ENCODE results near the gene TRIM29. TPM values are rescaled to one million over a fixed set of nuclear protein-coding genes. Genes with fewer than 3 reads are reported as not detected.

Gene TRIM29
- total RNA-seq, 6 experiments from 2014 or later = 1.1 to 2.1 (median 1.3) TPM; not detected in 2

DNA sequence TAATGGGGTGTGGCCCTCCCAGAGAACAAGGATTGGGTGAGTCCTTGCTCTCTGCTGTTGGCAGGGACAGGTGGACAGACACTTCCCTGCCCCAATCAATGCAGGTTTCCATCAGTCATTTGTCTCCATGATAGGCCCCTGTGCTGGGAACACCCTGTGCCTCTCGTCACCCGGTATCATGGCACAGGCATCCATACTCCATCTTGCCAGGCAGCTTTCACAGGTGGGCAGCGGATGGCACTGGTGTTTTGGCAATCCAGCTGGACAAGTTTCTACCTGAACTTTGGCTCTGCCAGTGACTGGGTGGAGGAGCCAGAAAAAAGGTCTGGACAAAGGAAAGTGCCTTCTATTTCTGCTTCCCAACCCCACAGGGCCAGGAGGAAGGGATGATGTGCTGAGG is 47.5 kb downstream of the TRIM29 start:
- Histone ChIP-seq H3K9me3 (no peaks in the 10 kb centered on the region), H3K27ac (no peak overlapping the region), H3K4me1 (no peaks in the 10 kb centered on the region), H3K27me3 (no peaks in the 10 kb centered on the region), H3K4me3 (no peak overlapping the region), H3K36me3 (no peaks in the 10 kb centered on the region)
- DNase-seq (no peak), ATAC-seq (no peak)
- intact Hi-C loops (cut with DNase I) = no loop called here
- WGBS (ENCODE audit: insufficient coverage, low coverage, low lambda C conversion rate, missing lambda C conversion rate) = 89% methylated on average over 3 of the region's 3 CpGs
- TF ChIP-seq, protein P1, sequence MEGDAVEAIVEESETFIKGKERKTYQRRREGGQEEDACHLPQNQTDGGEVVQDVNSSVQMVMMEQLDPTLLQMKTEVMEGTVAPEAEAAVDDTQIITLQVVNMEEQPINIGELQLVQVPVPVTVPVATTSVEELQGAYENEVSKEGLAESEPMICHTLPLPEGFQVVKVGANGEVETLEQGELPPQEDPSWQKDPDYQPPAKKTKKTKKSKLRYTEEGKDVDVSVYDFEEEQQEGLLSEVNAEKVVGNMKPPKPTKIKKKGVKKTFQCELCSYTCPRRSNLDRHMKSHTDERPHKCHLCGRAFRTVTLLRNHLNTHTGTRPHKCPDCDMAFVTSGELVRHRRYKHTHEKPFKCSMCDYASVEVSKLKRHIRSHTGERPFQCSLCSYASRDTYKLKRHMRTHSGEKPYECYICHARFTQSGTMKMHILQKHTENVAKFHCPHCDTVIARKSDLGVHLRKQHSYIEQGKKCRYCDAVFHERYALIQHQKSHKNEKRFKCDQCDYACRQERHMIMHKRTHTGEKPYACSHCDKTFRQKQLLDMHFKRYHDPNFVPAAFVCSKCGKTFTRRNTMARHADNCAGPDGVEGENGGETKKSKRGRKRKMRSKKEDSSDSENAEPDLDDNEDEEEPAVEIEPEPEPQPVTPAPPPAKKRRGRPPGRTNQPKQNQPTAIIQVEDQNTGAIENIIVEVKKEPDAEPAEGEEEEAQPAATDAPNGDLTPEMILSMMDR (IDR thresholded peaks at IDR 0.05) = no peak
- no peak for TF ChIP-seq POLR2A (IDR thresholded peaks at IDR 0.05)

DNA sequence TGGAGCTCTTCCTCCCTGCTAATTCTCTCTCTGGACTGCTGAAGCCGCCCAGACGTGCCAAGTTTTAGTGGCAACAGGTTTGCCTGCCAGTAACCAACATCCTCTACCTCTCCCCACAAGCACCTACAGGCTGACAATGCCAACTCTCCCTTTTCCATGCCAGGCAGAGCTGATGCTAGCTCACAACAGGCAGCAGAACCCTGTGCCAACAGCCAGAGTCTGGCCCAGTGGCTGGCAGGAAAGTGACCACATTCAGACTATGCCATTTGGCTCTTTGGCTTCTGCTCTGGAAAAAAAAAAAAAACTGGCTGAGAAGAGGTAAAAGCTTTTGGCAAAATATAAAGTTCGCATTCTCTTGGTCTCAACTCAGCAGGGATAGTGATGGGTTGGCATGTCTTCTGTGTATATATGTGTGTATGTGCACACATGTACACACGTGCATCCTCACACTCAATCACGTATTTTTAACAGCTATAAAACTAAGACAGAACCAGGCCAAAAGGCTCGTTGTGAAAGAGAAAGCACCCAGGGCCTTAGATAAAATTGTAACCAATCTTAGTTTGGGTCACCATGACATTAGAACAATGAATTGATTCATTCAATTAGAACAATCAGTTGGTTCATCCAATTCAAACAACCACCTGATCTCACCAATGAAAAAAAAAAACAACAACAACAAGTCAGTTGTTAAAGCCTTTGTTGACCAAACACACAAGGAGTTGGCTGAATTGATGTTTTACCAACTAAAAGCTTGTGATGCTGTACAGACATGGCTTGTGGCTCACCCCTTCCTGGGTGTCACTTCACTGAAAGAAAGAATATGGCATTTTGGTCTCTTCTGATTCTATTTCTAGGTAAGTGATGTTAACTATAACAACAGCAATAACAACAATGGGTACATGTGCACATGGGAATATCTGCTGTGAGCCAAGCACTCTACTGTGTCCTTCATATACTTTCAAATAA is 48.6 kb downstream of the TRIM29 start:
- DNase-seq = no peak
- 54% methylated on average over 5 of the region's 6 CpGs for WGBS (ENCODE audit: insufficient coverage, low coverage, low lambda C conversion rate, missing lambda C conversion rate)

DNA sequence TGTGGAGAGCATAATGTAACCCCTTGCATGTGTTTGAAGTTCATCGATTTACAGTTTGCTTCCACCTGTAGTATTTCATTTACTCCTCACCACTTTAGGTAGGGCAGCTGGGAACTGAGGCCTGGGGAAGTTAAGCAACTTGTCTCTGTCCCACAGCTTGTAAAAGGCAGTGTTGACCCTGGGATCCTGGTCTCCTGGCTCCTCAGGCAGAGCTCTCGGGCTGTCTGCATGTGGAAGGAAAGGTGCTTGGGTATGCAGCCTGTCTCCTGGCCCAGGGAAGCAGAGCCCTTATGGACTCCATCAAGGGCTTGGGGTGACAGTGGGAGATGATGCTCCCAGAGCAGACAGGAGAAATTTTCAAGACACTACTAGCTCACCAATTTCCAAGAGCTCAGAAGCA is 49.9 kb downstream of the TRIM29 start:
- ATAC-seq (no peak), DNase-seq (no peak)
- H3K4me1 ChIP-seq = no peaks in the 10 kb centered on the region
- 100% methylated on average over 2 of the region's 2 CpGs for WGBS (ENCODE audit: insufficient coverage, low coverage, low lambda C conversion rate, missing lambda C conversion rate)
- intact Hi-C loops (cut with DNase I) = no loop called here
- H3K27me3 ChIP-seq = no peaks in the 10 kb centered on the region
- no peaks in the 10 kb centered on the region for H3K36me3 ChIP-seq
- H3K9me3 ChIP-seq = no peaks in the 10 kb centered on the region
- no peak for TF ChIP-seq POLR2A (IDR thresholded peaks at IDR 0.05)
- TF ChIP-seq, protein P1 (IDR thresholded peaks at IDR 0.05) = no peak
- H3K4me3 ChIP-seq = no peak overlapping the region
- H3K27ac ChIP-seq = no peak overlapping the region

More for the DNA sequence above, 48.6 kb downstream of the TRIM29 start:
- H3K9me3 ChIP-seq = no peaks in the 10 kb centered on the region
- no peak overlapping the region for H3K4me3 ChIP-seq
- no peak overlapping the region for H3K27ac ChIP-seq
- intact Hi-C loops (cut with DNase I) = no loop called here
- H3K36me3 ChIP-seq = no peaks in the 10 kb centered on the region
- no peaks in the 10 kb centered on the region for H3K27me3 ChIP-seq
- no peaks in the 10 kb centered on the region for H3K4me1 ChIP-seq
- no peak for TF ChIP-seq POLR2A (IDR thresholded peaks at IDR 0.05)
- TF ChIP-seq, protein P1 (IDR thresholded peaks at IDR 0.05) = no peak
- ATAC-seq = no peak

DNA sequence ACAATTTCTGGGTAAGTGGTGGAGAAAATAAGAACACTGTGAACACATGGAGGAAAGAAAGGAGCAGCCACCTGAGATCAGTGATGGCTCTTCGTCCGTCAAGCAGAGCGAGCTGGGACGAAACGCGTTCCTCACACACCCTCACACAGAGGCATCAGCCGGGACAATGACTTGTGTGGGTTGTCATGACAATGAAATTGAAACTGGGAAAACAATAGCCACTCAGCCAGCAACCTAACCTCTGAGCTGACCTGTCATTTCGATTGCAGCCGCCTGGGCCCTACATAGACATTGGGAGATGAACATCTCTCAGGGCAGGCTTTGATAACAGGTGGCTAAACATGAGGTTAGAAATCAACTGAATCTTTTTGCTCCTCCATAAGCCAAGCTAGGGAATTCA is 51.3 kb downstream of the TRIM29 start:
- WGBS (ENCODE audit: insufficient coverage, low coverage, low lambda C conversion rate, missing lambda C conversion rate) = 59% methylated on average over 9 of the region's 9 CpGs
- ATAC-seq (no peak), DNase-seq (no peak)
- no peak for TF ChIP-seq POLR2A (IDR thresholded peaks at IDR 0.05)
- TF ChIP-seq, protein P1 (IDR thresholded peaks at IDR 0.05) = no peak
- Histone ChIP-seq H3K27ac (no peak overlapping the region), H3K27me3 (no peaks in the 10 kb centered on the region), H3K4me1 (no peaks in the 10 kb centered on the region), H3K4me3 (no peak overlapping the region), H3K36me3 (no peaks in the 10 kb centered on the region), H3K9me3 (no peaks in the 10 kb centered on the region)
- intact Hi-C loops (cut with DNase I) = no loop called here
